ENCODE data around the gene DDOST. TPM values are rescaled to one million over a fixed set of nuclear protein-coding genes. Genes with fewer than 3 reads are reported as not detected.

Gene DDOST
- total RNA-seq, 1 donor from 2014 or later = 273 TPM

DNA sequence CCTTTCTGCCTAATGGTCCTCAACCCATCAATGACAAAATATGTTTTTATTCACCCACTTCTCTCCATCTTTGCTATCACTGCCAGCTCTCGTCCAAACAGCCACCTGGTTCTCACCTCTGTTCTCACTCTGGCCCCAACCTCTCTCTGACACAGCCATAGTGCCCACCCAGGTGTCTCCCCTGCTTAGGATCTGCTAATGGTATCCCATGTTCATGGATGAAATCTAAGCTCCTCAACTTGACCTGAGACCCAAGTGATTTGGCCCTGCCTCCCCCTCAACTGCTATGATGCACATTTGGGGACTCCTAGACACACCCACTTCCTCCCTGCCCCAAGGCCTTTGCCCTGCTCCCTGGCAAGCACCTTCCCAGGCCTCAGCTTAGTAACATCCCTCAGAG, 30.7 kb upstream of the DDOST start:
- no peak overlapping the region for H3K27ac Mint-ChIP-seq
- H3K36me3 Mint-ChIP-seq (ENCODE audit: insufficient read depth) = no peaks in the 10 kb centered on the region
- no peak for DNase-seq (ENCODE audit: low spot score, unreplicated experiment)
- no peaks in the 10 kb centered on the region for H3K9me3 Mint-ChIP-seq (ENCODE audit: low read depth)
- H3K4me1 Mint-ChIP-seq (ENCODE audit: low read depth) = no peaks in the 10 kb centered on the region
- H3K27me3 Mint-ChIP-seq = peaks cover 7% of the 10 kb centered on the region
- no peak overlapping the region for H3K4me3 Mint-ChIP-seq (ENCODE audit: low read depth)
- TF ChIP-seq, protein P1, sequence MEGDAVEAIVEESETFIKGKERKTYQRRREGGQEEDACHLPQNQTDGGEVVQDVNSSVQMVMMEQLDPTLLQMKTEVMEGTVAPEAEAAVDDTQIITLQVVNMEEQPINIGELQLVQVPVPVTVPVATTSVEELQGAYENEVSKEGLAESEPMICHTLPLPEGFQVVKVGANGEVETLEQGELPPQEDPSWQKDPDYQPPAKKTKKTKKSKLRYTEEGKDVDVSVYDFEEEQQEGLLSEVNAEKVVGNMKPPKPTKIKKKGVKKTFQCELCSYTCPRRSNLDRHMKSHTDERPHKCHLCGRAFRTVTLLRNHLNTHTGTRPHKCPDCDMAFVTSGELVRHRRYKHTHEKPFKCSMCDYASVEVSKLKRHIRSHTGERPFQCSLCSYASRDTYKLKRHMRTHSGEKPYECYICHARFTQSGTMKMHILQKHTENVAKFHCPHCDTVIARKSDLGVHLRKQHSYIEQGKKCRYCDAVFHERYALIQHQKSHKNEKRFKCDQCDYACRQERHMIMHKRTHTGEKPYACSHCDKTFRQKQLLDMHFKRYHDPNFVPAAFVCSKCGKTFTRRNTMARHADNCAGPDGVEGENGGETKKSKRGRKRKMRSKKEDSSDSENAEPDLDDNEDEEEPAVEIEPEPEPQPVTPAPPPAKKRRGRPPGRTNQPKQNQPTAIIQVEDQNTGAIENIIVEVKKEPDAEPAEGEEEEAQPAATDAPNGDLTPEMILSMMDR (IDR thresholded peaks at IDR 0.05; ENCODE audit: unreplicated experiment) = no peak

DNA sequence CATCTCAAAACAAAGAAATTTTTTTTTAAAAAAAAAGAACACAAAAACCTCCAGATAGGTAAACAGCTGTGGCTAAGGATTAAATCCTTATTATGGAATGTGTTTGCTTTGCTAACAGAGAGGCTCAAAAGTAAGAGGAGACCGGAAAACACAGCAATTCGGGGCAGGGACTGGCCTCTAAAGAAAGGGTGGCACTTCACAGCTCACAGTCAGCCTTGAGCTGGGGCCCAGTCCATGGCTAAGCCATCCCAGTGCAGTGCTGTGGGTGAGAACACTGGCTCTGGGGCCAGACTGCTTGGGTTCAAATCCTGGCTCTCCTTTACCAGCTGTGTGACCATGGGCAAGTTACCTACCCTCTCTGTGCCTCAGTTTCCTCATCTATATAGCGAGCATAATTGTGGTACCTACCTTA, 28.5 kb upstream of the DDOST start:
- Mint-ChIP-seq H3K9me3 (ENCODE audit: low read depth) (no peaks in the 10 kb centered on the region), H3K36me3 (ENCODE audit: insufficient read depth) (no peaks in the 10 kb centered on the region), H3K27ac (no peak overlapping the region), H3K27me3 (peaks cover 5% of the 10 kb centered on the region), H3K4me3 (ENCODE audit: low read depth) (no peak overlapping the region), H3K4me1 (ENCODE audit: low read depth) (no peaks in the 10 kb centered on the region)
- TF ChIP-seq, protein P1 (IDR thresholded peaks at IDR 0.05; ENCODE audit: unreplicated experiment) = no peak
- DNase-seq (ENCODE audit: low spot score, unreplicated experiment) = no peak

DNA sequence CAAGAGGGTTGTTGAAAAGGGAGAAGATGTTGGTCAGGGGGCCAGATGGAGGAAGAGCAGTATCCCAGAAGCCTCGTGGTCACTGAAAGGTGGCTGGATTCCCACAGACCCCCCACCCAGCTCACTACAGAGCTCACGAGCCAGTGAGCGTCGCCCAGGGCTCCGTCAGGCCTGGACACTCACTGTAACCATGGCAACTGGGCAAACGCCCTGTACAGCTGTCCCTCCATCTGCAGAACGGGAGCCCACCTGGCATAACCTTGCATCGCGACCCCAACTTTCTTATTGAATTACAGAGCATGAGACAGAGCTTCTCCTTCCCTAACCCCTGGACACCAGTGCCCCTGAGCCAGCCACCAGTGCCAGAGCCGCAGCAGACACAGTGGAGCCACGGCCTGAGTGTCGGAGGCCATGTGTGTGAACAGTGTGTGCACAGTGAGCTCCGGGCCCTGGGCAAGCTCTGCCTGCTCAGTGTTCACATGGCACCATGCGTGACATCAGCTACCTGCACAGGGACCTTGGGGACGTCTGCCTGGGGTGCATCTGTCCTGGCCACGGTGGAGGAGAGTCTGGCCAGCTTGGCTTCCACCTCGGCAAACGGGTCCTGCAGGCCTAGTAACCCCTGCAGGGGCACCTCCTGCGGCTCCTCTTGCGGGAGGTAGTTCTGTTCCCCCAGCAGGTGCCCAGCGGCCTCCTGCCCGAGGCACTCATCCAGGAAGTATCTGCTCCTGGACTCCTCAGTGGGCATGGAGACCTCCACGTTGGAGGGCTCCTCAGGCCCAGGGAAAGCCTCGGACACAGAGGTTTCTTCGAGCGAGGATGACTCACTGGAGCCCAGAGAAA, 25.9 kb upstream of the DDOST start:
- DNase-seq (ENCODE audit: low spot score, unreplicated experiment) = no peak
- H3K9me3 Mint-ChIP-seq (ENCODE audit: low read depth) = no peaks in the 10 kb centered on the region
- no peaks in the 10 kb centered on the region for H3K4me1 Mint-ChIP-seq (ENCODE audit: low read depth)
- no peak overlapping the region for H3K4me3 Mint-ChIP-seq (ENCODE audit: low read depth)
- no peaks in the 10 kb centered on the region for H3K36me3 Mint-ChIP-seq (ENCODE audit: insufficient read depth)
- TF ChIP-seq, protein P1 (IDR thresholded peaks at IDR 0.05; ENCODE audit: unreplicated experiment) = no peak
- H3K27me3 Mint-ChIP-seq = no peaks in the 10 kb centered on the region
- no peak overlapping the region for H3K27ac Mint-ChIP-seq

DNA sequence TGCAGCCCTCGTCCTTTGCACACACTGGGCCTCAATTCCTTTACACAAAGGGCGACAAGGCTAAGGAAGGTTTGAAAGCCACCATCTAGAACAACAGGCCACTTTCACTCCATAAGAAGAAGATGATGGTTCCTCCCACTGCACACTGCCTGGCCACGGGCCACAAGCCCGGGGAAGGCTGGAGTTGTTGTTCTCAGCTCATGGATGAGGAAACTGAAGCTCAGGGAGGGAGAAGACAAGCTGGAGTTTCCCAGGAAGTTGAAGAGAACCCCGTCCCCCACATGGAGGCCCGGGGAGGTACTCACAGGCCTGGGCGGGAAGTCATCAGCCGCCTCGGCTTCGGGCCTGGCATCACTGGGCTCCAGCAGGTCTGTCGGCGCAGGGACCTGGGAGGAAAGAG, 24.6 kb upstream of the DDOST start:
- Mint-ChIP-seq H3K4me3 (ENCODE audit: low read depth) (no peak overlapping the region), H3K27me3 (no peaks in the 10 kb centered on the region), H3K9me3 (ENCODE audit: low read depth) (no peaks in the 10 kb centered on the region), H3K4me1 (ENCODE audit: low read depth) (no peaks in the 10 kb centered on the region), H3K27ac (no peak overlapping the region), H3K36me3 (ENCODE audit: insufficient read depth) (no peaks in the 10 kb centered on the region)
- TF ChIP-seq, protein P1 (IDR thresholded peaks at IDR 0.05; ENCODE audit: unreplicated experiment) = no peak
- no peak for DNase-seq (ENCODE audit: low spot score, unreplicated experiment)

DNA sequence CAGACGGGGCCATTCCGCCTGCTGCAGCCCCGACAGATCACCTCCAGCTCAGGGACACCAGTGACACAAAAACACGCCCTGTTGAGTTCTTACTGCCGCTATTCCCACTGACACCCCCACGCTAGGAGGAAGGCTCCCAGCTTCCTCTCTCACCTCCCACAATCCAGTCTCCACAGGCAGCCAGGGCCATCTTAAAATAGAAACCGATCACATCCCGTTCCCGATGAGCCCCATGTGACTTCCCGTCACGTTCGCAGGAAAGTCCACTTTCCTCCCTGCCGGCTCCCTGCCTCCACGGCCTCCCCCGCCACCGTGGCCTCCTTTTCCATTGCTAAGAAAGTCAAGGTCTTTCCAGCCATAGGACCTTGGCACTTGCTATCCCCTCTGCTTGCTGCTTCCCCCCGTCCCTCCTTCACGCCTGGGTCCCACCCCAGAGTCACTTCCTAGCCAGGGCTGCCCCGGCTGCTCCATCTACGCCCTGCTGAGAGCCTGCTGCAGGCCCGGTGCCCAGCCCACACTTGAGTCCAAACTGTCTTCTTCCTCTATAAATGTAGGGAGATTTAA, 24.0 kb upstream of the DDOST start:
- Mint-ChIP-seq H3K9me3 (ENCODE audit: low read depth) (no peaks in the 10 kb centered on the region), H3K4me1 (ENCODE audit: low read depth) (peaks cover under 1% of the 10 kb centered on the region), H3K36me3 (ENCODE audit: insufficient read depth) (no peaks in the 10 kb centered on the region), H3K27me3 (no peaks in the 10 kb centered on the region), H3K4me3 (ENCODE audit: low read depth) (no peak overlapping the region), H3K27ac (no peak overlapping the region)
- no peak for DNase-seq (ENCODE audit: low spot score, unreplicated experiment)
- TF ChIP-seq, protein P1 (IDR thresholded peaks at IDR 0.05; ENCODE audit: unreplicated experiment) = no peak
